HuH-7.5 (cell line): ENCODE data around the gene UNK.

ENCODE experiments used
- DNase-seq: peaks from one replicate; pipeline ENCODE4 v3.0.0; 2011; ENCODE audit warnings: low spot score

The UNK gene

DNA sequence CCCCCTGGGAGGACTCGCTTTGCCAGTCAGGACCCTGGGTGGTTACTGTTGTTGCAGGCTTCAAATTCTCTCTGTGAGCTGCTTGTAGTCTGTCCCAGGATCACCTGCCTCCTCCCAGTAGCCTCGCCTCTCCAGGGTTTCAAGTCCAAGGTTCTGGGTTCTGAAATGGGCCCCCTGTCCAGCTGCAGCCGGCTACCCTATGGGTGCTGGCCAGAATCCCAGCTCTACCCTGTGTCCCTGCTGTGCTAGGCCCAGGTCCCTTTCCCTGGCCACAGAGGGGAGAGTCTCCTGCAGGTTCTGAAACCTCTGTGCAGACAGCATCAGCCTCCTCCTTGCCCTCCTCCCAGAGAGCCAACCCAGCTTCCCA lies 38.2 kb downstream of the UNK start:
- no peak for DNase-seq

DNA sequence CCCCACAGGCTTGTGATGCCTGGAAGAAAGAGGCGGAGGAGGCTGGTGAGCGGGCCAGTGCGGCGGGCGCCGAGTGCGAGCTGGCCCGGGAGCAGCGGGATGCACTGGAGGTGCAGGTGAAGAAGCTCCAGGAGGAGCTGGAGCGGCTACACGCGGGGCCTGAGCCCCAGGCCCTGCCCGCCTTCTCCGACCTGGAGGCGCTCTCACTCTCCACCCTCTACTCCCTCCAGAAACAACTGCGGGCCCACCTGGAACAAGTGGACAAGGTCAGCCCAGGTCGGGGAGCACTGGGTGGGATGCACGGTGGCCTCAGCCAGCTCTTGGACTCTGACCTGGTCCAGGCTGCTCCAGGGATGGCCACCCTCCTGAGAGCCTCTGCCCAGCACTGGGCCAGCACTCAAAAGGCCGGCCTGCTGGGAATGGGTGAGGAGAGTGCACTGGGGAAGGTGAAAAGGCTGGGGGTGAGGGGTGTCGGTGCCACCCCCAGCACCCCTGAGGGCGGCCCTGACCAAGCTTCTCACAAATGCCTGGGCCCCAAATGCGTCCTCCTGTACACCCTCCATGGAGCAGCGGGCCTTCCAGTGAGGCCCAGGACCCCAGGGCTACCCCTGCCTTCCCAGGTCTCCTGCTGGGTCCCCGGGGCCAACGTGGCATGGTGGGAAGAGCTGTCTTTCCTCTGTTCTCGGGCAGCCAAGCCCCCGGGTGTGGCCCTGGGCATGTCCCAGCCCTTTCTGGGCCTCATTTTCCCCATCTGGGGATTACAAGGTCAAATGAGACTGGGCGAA lies 38.8 kb downstream of the UNK start:
- DNase-seq = no peak

DNA sequence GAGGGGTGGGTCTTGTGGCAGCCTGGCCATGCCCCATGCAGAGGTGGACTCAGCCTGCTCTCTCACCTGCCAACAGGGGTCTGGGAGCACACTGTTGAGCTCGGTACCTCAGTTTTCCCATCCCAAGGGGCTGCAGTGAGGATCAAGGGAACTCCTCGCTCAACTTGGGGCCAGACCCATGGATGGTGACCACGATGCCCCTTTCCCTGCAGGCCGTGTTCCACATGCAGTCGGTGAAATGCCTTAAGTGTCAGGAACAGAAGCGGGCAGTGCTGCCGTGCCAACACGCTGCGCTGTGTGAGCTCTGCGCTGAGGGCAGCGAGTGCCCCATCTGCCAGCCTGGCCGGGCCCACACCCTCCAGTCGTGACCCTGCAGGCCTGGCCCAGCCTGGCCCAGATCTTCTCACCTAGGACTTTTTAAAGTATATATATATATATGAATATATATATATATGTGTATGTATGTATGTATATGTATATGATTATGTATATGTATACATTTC lies 39.5 kb downstream of the UNK start:
- DNase-seq = no peak

DNA sequence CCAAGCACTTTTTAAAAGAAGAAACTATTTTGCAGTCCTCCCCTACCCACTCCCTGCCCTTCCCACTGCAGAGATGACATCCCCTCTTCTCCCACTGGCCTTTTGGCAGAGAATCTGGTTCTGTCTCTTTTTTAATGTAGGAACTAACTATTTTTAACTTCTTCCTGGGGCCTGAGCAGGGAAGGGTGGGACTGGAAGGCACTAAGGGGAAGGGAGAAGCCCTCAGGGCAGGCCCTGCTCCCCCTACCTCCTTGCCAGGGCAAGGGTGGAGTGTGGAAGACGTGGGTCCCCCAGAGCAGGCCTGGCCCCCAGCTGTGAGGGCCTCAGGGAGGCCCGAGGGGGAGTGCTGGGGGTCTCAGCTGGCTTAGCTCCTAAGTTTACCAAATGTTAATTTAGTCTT lies 40.1 kb downstream of the UNK start:
- DNase-seq = no peak

DNA sequence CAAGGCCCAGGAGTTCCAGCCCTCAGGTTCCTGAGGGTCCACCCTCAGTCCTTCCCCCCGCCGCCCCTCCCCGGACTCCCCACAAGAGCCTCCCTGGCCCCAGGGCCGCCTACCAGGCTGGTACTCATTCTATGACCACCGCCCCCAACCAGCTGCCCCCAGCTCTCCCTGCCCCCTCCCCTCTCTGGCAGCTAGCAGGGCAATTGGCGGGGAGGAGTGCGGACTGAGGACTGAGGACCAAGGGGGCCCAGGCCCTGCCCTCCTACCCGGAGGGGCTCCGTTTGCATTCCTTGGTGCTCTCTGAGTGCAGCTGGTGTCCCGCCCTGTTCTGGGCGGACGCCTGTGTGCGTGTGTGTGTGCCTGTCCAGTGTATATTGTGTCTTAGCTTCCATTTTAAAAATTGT lies 40.5 kb downstream of the UNK start:
- DNase-seq = no peak

DNA sequence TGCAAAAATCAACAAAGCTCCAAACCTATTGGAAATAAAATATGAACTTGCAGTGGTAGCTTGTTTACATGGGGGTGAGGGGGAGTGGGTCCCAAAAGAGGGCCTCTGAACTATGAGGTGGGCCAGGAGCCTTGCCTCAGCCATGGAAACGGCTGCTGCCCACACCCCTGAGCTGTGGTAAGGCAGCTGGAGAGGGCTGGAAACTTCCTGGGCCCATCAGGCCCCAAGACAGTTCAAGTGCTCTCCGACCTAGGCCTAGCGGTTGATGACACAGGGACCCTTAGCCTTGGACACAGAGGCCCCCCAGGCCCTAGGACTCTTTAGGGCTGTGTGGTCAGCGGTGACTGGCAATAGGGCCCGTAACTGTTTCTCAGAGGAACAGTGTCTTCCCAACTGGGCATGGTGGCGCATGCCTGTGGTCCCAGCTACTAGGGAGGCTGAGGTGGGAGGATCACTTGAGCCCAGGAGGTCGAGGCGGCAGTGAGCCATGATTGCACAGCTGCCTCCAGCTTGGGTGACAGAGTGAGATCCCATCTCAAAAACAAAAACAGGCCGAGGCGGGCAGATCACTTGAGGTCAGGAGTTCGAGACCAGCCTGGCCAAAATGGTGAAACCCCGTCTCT lies 41.3 kb downstream of the UNK start:
- DNase-seq = no peak

DNA sequence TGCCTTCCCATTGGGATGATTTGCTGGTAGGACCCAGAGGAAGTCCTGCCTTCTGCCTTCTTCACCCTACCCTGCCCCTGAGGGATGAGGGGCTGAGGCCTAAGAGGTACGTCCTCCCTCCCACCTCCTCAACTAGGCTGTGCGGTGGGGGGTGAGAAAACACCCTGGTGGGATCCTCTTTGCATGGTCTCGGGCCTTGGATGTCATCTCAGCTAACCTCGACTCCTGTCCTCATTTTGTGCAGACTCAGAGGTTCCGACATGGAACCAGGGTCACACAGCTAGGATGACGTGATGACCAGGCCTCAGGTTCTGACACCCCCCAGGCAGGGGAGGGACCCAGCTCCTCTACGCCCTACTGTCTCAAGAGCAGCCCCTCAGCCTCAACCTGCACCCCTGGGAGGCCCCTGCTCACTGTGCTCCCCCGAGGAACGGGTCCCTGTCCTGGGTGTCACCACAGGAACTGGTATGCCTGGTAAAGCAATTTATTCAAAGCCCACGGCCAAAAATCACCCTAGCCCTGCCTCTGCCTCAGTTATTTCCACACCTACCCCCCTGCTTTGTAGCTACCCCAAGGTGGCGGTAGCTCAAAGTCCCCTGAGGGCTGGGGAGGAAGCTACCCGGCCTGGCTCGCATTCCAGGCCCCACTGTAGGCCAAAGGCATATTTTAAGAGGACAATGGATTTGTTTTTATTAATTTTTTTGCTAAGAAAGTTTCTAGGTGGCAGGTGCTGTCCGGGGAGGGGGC lies 42.1 kb downstream of the UNK start:
- DNase-seq = no peak

DNA sequence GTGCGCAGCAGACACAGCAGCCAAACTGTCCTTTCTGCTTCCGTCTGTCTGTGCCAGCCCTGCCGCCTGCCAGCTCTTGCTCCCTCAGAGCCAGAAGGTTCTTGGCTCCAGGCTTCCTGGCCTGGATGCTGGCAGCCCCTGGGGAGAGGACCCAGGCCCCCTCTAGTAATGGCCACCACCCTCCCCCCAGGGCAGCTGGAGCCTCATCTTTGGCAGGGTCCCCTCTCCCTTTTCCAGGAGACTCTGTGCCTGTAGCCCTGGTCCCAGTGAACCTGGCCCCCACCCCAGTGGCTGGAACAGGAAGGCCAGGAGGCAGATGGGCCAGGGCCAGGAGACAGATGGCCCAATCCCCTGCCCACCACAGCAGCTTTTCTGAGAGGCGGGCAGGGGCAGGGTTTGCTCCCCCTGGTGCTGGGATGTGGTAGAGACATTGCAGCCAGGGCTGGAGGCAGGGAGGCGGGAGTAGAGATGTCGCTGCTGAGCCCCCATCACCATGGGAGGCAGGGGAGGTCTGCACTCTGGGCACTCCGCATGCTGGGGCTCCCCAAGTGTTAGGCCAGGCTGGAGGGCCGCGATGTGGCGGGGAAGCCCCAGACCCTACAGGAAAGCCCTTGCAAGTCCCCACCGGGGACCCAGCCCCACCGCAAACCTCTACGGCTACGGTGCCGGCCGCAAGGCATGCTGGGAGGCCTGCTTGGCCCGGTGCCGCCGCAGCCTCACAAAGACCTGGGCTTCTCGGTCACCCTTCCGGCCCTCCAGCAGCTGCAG lies 42.9 kb downstream of the UNK start:
- DNase-seq = peak; percentile 89

DNA sequence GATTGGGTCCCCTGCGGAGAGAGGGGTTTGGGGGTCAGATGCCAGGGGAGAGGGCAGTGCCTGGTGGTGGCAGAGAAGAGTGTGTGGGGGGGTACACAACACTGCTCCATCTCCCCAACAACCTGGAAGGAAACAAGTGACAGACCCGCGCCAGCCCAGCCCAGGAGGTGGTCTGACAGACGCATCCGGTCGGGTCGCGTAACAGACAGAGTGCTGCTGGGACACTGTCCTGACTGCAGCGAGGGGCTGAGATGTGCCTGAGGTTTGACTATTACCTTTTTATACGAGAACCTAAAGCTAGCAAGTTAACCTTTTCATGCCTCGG lies 43.4 kb downstream of the UNK start:
- DNase-seq = no peak

DNA sequence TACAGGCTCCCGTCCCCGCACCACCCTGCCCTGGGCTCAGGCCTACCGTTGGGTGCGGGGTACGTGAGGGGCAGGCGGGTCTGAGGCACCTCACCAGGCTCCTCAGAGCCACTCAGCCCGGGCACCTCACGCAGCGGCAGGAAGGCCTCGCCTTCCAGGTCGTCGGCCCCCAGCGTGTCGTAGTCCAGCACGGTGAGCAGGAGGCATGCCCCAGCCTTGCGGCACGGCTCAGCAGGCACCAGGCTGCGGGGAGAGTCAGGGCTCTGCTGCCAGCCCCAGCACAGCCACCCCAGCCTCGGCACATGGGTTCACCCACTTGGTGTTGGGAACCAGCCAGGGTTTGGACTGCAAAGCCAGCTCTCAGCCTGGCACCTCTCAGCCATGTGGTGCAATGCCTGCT lies 44.1 kb downstream of the UNK start:
- no peak for DNase-seq

DNA sequence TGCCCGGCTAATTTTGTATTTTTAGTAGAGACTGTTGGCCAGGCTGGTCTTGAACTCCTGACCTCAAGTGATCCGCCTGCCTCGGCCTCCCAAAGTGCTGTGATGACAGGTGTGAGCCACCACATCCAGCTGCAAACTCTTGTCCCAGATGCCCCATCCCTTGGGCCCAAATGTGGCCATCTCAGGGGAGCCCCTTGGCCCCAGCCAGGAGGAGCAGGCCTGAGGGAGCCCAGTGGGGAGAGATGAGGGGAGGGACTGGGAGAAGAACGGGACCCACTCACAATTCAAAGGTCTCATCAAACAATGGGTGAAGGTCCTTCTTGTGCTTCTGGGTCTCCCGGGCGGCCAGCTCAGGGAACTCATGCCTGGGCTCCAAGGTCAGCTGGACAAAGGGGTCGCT lies 45.1 kb downstream of the UNK start:
- no peak for DNase-seq

DNA sequence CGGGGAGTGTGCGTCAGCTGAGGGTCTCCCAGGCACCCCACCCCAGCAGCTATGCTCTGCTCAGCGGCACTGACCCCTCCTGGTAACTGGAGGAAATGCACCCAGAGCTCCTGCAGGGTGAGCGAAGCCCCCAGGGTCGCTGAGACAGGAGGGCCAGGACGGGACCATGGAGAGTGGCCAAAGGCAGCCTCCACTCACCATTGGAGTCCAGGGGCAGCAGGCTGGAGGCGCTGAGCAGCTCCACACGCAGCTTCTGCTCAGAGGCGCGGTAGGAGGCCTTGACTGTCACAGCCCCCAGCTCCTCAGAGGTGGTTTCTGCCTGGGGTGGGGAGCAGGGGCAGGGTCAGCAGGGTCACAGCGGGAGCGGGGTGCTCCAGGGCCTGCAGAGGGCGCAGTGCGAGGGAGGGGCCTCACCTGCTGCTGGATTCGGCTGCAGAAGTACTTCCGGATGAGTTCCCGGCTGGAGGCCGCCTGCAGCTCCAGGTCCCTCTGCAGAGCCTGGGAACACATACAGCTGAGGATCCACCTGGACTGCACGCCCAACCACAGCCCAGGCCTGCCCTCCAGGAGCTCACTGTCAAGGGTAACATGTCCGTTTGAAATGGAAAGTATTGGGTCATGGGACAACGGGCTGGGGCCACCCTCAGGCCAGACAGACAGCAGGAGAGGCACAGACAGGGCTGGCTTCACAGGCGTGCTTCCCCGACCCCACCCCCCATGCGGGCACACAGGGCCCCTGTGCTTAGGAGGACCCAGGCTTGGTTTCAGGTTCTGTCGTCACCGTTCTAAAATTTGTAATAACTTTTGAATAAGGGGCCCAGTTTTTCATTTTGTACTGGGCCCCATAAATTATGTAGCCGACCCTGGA lies 45.8 kb downstream of the UNK start:
- DNase-seq = peak; percentile 68

DNA sequence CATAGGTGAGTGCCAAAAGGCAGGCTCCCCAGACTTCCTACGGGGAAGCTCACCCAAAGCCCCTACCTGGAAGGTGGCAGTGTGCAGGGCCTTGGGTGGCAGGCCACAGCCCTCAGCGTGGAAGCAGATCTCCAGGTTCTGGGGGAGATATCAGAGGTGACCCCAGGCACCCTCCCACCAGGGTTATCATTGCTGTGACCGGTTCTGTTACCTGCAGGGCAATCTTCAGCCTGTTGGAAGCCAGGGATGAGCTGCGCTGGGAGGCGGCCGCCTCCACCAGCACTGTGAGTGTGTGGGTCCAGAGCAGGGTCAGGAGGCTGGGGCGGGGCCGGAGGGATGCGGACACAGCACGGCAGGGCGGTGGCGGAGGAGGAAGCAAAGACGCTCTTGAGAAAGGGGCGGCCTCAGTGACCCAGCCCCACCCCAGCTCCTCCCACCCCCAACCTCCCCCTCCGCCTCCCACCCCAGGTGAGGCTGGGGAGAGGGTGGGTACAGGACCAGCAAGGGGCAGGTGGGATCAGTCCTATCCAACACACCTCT lies 46.5 kb downstream of the UNK start:
- no peak for DNase-seq

DNA sequence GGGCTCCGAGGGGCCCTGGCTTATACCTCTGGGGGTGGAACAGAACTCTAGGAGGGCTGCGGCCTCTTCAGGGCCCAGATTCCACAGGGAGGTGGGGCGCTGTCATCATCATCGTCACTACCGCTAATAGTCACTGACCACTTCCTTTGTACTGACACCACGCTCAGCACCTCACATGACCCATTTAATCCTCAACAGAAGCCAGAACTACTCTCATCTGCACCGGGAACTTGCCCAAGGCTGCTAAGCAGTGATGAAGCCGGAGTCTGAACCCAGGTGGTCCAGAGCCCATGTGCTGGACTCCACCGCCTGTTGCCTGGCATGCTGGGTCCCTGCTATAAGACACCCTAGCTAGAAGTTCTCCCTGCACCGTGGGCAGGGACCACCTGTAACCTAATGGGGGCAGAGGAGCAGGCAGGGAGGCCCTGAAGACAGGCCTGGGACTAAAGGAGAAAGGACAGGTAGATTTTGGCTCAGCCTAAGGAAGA lies 47.6 kb downstream of the UNK start:
- DNase-seq = no peak

DNA sequence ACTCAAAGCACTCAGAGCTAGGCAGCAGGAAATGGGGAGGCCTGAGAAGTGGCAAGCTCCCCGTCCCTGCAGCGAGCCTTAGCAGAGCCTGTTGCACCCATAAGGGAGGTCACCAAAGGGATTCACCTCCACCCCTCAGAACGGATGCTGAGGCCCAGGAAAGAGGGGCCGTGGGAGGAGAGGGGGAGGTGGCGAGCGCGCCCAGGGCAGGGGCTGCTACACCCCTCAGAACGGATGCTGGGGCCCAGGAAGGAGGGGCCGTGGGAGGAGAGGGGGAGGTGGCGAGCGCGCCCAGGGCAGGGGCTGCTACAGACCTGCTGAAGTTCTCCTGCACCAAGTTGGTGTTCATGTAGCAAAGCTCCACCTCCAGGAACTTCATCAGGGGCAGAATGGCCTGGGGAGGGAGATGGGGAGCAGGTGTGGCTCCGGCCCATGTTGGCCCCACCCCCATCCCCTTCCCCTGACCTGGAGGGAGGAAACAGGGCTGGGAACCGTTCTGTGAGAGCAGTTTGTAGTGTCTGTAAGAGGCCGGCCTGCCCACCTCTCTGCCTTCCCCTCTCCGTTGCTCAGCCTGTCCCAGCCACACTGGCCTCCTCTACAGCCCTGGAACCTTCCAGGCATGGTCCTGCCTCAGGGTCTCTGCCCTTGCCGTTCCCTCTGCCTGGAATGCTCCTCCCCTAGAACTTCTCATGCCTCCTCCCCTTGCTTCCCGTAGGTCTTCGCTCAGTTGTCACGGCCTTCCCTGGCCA lies 48.2 kb downstream of the UNK start:
- DNase-seq = no peak

DNA sequence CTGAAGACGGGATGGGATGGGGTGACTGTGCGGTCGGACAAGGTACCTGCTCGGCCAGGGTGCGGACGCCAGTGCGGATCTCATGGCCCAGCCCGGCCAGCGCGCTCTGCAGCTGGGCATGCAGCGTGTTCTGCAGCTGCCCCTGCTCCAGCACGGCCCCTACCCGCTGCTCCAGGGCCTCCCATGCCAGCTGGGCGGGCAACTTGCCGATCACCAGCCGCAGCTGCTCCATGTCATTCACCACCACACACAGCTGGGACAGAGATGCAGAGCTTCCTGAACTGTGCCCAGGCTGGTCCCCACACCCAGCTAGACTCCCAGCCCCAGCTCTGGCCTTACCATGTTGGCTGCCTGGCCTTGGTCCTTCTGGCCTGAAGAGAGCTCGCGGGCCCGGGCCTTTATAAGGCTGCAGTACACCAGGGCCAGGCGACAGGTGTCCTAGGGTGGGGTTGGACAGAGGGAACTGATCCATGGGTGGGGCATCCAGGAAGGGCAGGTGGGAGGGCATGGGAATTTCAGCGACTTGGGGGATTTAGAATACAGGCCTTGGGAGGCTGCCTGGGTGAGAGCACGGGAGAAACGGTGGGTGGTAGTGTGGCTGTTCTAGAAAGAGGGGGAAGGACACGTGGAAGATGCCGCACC lies 49.8 kb downstream of the UNK start:
- DNase-seq = no peak

DNA sequence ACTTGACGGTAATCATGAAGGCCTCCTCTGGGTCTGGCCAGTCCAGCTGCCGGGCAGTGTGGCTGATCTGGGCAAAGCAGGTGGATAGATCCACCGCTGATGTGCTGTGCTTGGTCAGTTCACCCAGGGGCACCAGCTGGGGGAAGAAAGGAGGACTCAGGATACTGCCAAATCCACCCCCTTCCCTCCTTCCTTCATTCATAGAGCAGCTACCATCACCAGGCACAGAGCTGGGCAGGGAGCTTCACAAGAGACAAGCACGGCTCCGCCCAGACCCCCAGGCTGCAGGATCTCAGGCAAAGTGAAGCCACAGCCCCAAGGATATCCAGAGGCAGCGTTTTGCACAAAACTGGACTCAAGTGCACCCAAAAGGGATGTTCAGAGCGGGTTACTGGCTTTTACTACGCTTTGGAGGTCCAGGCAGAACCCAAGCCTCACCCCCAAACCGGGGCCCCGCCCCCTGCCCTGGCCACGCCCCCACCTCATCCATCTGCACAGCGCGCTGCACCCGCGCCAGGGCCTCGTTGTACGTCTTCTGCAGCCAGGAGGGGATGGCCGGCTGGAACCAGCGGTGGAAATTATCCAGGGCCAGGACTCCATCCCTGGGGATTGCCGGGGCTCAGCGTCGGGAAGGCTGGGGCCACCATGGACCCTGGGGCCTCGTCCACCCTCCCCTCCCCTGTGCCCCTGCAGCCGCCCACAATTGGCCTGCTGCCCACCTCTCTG lies 50.5 kb downstream of the UNK start:
- DNase-seq = no peak

DNA sequence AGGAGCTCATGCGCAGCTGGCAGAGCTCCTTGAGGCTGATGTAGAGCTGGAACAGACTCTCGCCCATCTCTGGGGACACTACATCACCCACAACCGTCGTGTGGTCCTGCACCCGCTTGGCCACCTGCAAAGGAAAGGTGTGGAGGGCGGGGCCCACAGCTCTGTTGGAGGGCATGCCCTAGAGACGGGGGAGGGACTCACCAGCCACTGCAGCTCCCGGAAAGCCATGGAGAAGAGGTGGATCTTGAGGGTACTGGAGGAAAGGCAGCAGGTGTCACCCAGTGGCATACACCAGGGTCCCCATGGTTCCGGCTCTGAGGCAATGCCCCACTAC lies 51.0 kb downstream of the UNK start:
- no peak for DNase-seq

DNA sequence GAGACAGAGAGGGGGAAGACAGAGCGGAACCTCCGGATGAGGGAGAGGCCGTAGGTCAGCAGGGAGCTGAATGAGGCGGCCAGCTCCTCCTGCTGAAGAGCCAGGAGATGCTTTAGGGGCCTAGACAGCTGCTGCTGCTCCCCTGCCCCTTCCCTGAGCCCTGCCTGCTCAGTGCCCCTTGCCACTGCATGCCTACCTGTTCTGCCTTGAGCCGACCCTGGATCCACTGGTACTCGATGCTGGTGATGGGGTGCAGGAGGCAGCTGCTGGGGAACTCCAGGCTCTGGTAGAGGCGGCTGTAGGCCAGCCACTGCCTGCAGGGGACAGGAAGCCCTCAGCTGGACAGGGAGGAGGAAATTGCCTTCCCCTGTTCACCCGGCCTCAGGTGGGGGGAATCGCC lies 52.0 kb downstream of the UNK start:
- no peak for DNase-seq
